Astrocyte (in vitro differentiated cells and primary cell): ENCODE data around the gene NACA2.

Source experiments
- CTCF ChIP-seq: IDR thresholded peaks from 2 replicates; pipeline ENCODE4 v1.5.1; 2011; ENCODE audit warnings: low read depth, mild to moderate bottlenecking, inconsistent platforms, low read length, moderate library complexity; ENCODE audit not compliant: insufficient read depth
- EZH2 ChIP-seq: IDR thresholded peaks from 2 replicates; pipeline ENCODE4 v1.6.1; 2012; ENCODE audit warnings: mild to moderate bottlenecking, low read length, inconsistent platforms; ENCODE audit not compliant: insufficient read depth

- TF ChIP-seq CTCF (no peak), EZH2 (no peak)
Observed at GRCh38 chr17:61600621-61601020, 9.6 kb upstream of the NACA2 start.
